GM23248 (cell line): Measurements from ENCODE around the gene SCTR. TPM values are rescaled to one million over a fixed set of nuclear protein-coding genes. Genes with fewer than 3 reads are reported as not detected.

ENCODE experiments used
- DNase-seq: peaks from one replicate; pipeline ENCODE4 v3.0.0-alpha.2; 2015
- H2AFZ ChIP-seq: fragments of 200-600 bp; sonication (generic); 2 replicates; pipeline ENCODE4 v1.6.1; 2016; ENCODE audit warnings: antibody characterized with exemption
- H3F3A ChIP-seq: fragments of 200-600 bp; sonication (generic); 2 replicates; pipeline ENCODE4 v1.6.1; 2016; ENCODE audit warnings: mild to moderate bottlenecking, antibody characterized with exemption, mixed run types; ENCODE audit not compliant: insufficient read depth
- H3K27ac ChIP-seq: fragments of 200-600 bp; sonication (generic); 2 replicates; pipeline ENCODE4 v1.5.1; 2016; ENCODE audit warnings: mild to moderate bottlenecking
- H3K27me3 ChIP-seq: fragments of 200-600 bp; sonication (generic); replicated peaks from 2 replicates; pipeline ENCODE4 v1.6.1; 2016; ENCODE audit warnings: mild to moderate bottlenecking; ENCODE audit not compliant: insufficient read depth
- H3K36me3 ChIP-seq: fragments of 200-600 bp; sonication (generic); 2 replicates; pipeline ENCODE4 v1.6.1; 2016; ENCODE audit warnings: low read depth, mild to moderate bottlenecking
- H3K4me1 ChIP-seq: fragments of 200-600 bp; sonication (generic); 2 replicates; pipeline ENCODE4 v1.6.1; 2016; ENCODE audit warnings: mild to moderate bottlenecking; ENCODE audit not compliant: insufficient read depth
- H3K4me2 ChIP-seq: fragments of 200-600 bp; sonication (generic); one replicate; pipeline ENCODE4 v1.6.1; 2016; ENCODE audit warnings: mild to moderate bottlenecking; ENCODE audit not compliant: unreplicated experiment
- H3K4me3 ChIP-seq: fragments of 200-600 bp; sonication (generic); 2 replicates; pipeline ENCODE4 v1.5.1; 2016; ENCODE audit warnings: mild to moderate bottlenecking
- H3K79me2 ChIP-seq: fragments of 200-600 bp; sonication (generic); 2 replicates; pipeline ENCODE4 v1.6.1; 2016; ENCODE audit warnings: mild to moderate bottlenecking; ENCODE audit not compliant: insufficient read depth
- H3K9ac ChIP-seq: fragments of 200-600 bp; sonication (generic); 2 replicates; pipeline ENCODE4 v1.6.1; 2016; ENCODE audit warnings: mild to moderate bottlenecking
- H3K9me2 ChIP-seq: fragments of 200-600 bp; sonication (generic); 2 replicates; pipeline ENCODE4 v1.6.1; 2016; ENCODE audit warnings: mixed run types, mild to moderate bottlenecking, moderate library complexity; ENCODE audit not compliant: insufficient read depth
- H3K9me3 ChIP-seq: fragments of 200-600 bp; sonication (generic); one replicate; pipeline ENCODE4 v1.6.1; 2017; ENCODE audit warnings: low read depth
- H4K20me1 ChIP-seq: fragments of 200-600 bp; sonication (generic); 2 replicates; pipeline ENCODE4 v1.6.0; 2016; ENCODE audit not compliant: insufficient read depth
- EZH2 ChIP-seq: fragments of 200-600 bp; sonication (generic); IDR thresholded peaks from 2 replicates; pipeline ENCODE4 v1.6.1; 2018; ENCODE audit warnings: antibody characterized with exemption, mild to moderate bottlenecking; ENCODE audit not compliant: insufficient read depth, poor library complexity, severe bottlenecking
- EZH2phosphoT487 ChIP-seq: fragments of 200-600 bp; sonication (generic); IDR thresholded peaks from 2 replicates; pipeline ENCODE4 v1.6.1; 2018; ENCODE audit warnings: antibody characterized with exemption, moderate library complexity, mild to moderate bottlenecking, low read depth; ENCODE audit not compliant: insufficient read depth
- WGBS, 2 experiments: methylation state at CpG; one replicate each; pipeline ENCODE4 v1.1.6; 2015 to 2017; ENCODE audit warnings: low lambda C conversion rate in 2 of 2, low coverage in 1 of 2; ENCODE audit errors: missing lambda C conversion rate in 2 of 2; 5-methylcytosine and 5-hydroxymethylcytosine counted together
- in situ Hi-C: fragments of 300-500 bp; cut with MboI; formaldehyde crosslinking; loops from 2 replicates; pipeline ENCODE4 v1.15.0; 2020
- polyA plus RNA-seq: library from polyadenylated mRNA; unstranded; fragments of >200 nt; fragmentation: Nextera tagmentation; extraction: Ambion mirVana; gene quantifications from 2 replicates; pipeline ENCODE4 v1.2.1, GENCODE V29; 2016
- total RNA-seq: library from RNA; depleted of rRNA; stranded (reverse); fragments of >200 nt; shearing (Covaris generic); gene quantifications from 2 replicates; pipeline ENCODE4 v1.2.3, GENCODE V29; 2014

SCTR gene
- total and polyA plus RNA-seq, 2 experiments from 2014 or later, result not detected

DNA sequence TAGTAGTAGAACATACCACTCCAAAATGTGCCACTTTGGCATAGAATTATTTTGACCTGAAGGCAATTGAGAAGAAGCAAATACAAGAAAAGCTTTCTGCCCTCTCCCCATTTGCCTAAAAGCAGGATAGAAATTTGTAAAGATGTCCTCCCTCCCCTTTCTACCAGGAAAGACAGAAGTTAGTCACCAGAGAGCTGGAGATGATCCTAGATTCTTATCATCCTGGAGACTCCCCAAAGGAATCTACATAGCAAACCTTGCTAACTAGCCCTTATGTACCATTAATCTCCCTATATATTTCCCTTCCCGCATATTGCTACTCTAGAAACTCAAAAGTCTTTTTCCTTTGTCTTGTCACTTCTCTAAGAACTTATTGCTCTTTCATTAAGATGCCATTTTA is 105.2 kb downstream of the SCTR start:
- no peaks in the 10 kb centered on the region for H4K20me1 ChIP-seq
- peak; percentile 74 for DNase-seq
- peaks cover 4% of the 10 kb centered on the region; the same call in 1 of the 2 replicates for H3F3A ChIP-seq
- no peak overlapping the region for H3K27ac ChIP-seq
- no peak overlapping the region for H3K9ac ChIP-seq
- H3K4me2 ChIP-seq, result no peak overlapping the region
- WGBS, 2 experiments, result 68 to 73% methylated on average over 1 of the region's 1 CpG
- TF ChIP-seq EZH2 (no peak), EZH2phosphoT487 (no peak)
- no peaks in the 10 kb centered on the region for H3K27me3 ChIP-seq
- H3K4me1 ChIP-seq, result peaks cover 10% of the 10 kb centered on the region
- no peaks in the 10 kb centered on the region for H3K9me3 ChIP-seq
- no peaks in the 10 kb centered on the region for H3K36me3 ChIP-seq
- in situ Hi-C loops, result no loop called here
- no peaks in the 10 kb centered on the region for H3K79me2 ChIP-seq
- H2AFZ ChIP-seq, result no peak overlapping the region
- no peak overlapping the region; the same call in 1 of the 2 replicates for H3K4me3 ChIP-seq
- H3K9me2 ChIP-seq, result no peaks in the 10 kb centered on the region

DNA sequence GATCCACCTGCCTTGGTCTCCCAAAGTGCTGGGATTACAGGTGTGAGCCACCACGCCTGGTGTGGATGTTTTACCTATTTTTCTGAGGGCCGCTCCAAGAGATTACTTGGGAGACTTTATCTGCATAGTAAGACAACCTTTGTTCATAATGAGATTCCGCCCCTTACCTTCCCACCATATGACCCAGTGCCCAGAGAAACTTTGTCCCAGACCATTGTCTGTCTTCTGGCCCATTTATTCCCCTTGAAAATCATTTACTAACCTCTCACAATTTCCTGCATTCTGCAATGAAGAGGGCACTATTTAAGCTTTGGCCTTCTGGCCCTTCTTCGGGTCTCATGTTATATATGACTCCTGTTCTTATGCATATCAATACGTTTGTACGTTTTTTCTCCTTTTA is 106.4 kb downstream of the SCTR start:
- Histone ChIP-seq H3K9me2 (no peaks in the 10 kb centered on the region), H3K79me2 (no peaks in the 10 kb centered on the region), H3F3A (peaks cover 4% of the 10 kb centered on the region; the same call in 1 of the 2 replicates), H2AFZ (no peak overlapping the region), H3K4me2 (no peak overlapping the region), H4K20me1 (no peaks in the 10 kb centered on the region), H3K4me3 (no peak overlapping the region), H3K27ac (no peak overlapping the region), H3K9ac (no peak overlapping the region), H3K27me3 (no peaks in the 10 kb centered on the region), H3K4me1 (peaks cover 10% of the 10 kb centered on the region), H3K36me3 (no peaks in the 10 kb centered on the region), H3K9me3 (no peaks in the 10 kb centered on the region)
- 87 to 92% methylated on average over 6 of the region's 6 CpGs for WGBS, 2 experiments
- TF ChIP-seq EZH2 (no peak), EZH2phosphoT487 (no peak)
- in situ Hi-C loops, result no loop called here
- DNase-seq, result no peak

DNA sequence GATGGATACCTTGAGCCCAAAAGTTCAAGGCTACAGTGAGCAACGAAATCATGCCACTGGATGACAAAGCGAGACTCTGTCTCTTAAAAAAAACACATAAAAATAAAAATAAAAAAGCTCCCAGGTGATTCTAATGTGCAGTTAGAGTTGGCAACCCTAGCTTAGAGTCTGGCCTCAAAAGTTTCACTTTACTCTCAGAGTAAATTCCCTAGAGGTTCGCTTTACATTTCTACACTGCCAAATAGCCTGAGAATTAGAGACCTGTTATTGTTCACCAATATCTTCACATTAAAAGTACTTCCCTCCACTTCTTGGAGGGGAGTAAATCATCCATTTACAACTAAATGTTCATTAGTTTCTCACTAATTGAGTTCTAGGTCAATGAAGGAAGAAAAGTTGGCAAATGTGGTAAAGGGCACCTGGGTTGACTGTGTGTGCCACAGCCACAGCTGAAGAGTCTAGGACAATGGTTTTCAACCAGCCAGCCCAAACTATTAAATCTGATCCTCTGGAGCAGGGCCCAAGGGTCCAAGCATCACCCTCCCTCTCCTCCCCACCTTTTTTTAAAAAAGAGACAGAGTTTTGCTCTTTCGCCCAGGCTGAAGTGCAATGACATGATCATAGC is 107.9 kb downstream of the SCTR start:
- Histone ChIP-seq H2AFZ (no peak overlapping the region), H3K27ac (no peak overlapping the region), H3K4me1 (peaks cover 10% of the 10 kb centered on the region), H3K27me3 (0 out of 2 replicates have a peak, but pooled peaks cover under 1% of the 10 kb centered on the region), H3K9me3 (no peaks in the 10 kb centered on the region), H3K9ac (no peak overlapping the region), H3F3A (peaks cover 4% of the 10 kb centered on the region; the same call in 1 of the 2 replicates), H3K36me3 (no peaks in the 10 kb centered on the region), H3K4me3 (no peak overlapping the region), H4K20me1 (no peaks in the 10 kb centered on the region), H3K79me2 (no peaks in the 10 kb centered on the region), H3K4me2 (no peak overlapping the region), H3K9me2 (no peaks in the 10 kb centered on the region)
- 63 to 65% methylated on average over 4 of the region's 4 CpGs for WGBS, 2 experiments
- in situ Hi-C loops, result no loop called here
- no peak for DNase-seq
- no peak for TF ChIP-seq EZH2phosphoT487
- no peak for TF ChIP-seq EZH2

DNA sequence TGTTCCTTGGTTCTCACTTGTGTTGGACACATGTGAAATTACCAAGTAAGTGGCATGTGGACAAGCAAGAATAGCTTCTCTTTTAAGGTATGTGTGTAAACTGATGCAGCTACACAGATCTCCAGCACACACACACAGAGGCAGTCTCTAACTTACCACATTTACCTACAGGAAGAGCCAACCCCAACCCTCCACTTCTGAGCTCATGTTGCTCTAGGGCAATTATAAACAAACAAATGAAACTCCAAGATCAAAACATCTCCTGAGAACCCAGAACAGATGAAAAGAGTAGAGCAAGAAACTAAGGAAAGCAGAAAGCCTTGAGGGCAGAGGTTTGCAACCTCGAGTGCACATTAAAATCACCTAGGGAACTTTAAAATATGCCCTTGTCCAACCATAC is 108.7 kb downstream of the SCTR start:
- WGBS, 2 experiments, result 73 to 86% methylated on average over 1 of the region's 1 CpG
- H3K4me3 ChIP-seq, result no peak overlapping the region

More for the DNA sequence above, 108.7 kb downstream of the SCTR start:
- TF ChIP-seq EZH2phosphoT487 (no peak), EZH2 (no peak)
- Histone ChIP-seq H3K9ac (no peak overlapping the region), H3K9me2 (no peaks in the 10 kb centered on the region), H3K79me2 (no peaks in the 10 kb centered on the region), H3F3A (peaks cover 4% of the 10 kb centered on the region; the same call in 1 of the 2 replicates), H3K4me1 (peaks cover 10% of the 10 kb centered on the region), H3K36me3 (no peaks in the 10 kb centered on the region), H3K27ac (no peak overlapping the region), H4K20me1 (no peaks in the 10 kb centered on the region), H3K9me3 (no peaks in the 10 kb centered on the region), H2AFZ (no peak overlapping the region), H3K4me2 (no peak overlapping the region), H3K27me3 (peaks cover 6% of the 10 kb centered on the region; the same call in 1 of the 2 replicates)
- in situ Hi-C loops, result no loop called here
- no peak for DNase-seq
